ENCODE measurements around the gene ITGA11. TPM values are rescaled to one million over a fixed set of nuclear protein-coding genes. Genes with fewer than 3 reads are reported as not detected.

ITGA11 gene
- total RNA-seq, 1 donor from 2014 or later, result 0.53 TPM

DNA sequence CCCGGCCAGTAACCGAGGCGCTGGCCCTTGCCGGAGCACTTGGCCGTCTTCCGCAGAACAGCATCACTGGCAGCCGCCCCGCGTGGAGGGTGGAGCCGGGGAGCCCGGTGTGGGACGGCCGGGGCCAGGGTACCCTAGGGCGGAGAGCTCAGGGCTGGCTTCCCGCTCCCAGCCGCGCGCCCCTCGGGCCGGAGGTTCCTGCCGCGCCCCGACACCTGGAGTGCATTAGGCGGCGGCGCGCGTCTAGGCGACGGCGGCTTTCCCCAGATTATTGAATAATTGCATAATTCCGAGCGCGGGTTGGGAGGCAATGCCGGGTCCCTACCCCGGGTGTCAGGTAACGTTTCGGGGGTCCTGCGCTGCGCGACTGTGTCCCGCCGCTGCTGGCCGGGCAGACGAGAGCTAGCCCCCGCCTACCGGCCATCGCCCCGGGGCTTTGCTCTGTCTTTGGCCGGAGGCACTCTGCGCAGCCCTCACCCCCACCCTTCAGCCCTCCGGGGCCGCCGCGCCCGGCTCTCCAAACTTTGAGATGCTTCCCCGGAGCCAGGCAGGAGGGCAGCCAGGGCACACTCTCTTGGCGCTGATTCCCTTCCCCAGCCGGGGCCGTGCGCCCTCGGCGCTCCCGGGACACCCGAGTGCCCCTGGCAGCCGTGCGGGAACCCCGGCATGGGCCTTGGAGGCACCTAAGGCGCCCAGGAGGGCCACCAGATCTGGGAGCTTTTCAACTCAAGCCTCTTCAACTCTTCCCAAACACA lies 749 bp downstream of the ITGA11 start:
- FAIRE-seq (no peak), DNase-seq (ENCODE audit: low read depth) (no peak)
- TF ChIP-seq, protein P1, sequence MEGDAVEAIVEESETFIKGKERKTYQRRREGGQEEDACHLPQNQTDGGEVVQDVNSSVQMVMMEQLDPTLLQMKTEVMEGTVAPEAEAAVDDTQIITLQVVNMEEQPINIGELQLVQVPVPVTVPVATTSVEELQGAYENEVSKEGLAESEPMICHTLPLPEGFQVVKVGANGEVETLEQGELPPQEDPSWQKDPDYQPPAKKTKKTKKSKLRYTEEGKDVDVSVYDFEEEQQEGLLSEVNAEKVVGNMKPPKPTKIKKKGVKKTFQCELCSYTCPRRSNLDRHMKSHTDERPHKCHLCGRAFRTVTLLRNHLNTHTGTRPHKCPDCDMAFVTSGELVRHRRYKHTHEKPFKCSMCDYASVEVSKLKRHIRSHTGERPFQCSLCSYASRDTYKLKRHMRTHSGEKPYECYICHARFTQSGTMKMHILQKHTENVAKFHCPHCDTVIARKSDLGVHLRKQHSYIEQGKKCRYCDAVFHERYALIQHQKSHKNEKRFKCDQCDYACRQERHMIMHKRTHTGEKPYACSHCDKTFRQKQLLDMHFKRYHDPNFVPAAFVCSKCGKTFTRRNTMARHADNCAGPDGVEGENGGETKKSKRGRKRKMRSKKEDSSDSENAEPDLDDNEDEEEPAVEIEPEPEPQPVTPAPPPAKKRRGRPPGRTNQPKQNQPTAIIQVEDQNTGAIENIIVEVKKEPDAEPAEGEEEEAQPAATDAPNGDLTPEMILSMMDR (IDR thresholded peaks at IDR 0.05; ENCODE audit: insufficient read depth, low read length, severe bottlenecking), result no peak
- Histone ChIP-seq H3K27me3 (ENCODE audit: control insufficient read depth, insufficient read depth, low read length) (peaks cover 23% of the 10 kb centered on the region), H3K4me3 (ENCODE audit: low read depth, low read length) (no peak overlapping the region), H3K36me3 (ENCODE audit: control insufficient read depth, insufficient read depth, low read length) (no peaks in the 10 kb centered on the region)

DNA sequence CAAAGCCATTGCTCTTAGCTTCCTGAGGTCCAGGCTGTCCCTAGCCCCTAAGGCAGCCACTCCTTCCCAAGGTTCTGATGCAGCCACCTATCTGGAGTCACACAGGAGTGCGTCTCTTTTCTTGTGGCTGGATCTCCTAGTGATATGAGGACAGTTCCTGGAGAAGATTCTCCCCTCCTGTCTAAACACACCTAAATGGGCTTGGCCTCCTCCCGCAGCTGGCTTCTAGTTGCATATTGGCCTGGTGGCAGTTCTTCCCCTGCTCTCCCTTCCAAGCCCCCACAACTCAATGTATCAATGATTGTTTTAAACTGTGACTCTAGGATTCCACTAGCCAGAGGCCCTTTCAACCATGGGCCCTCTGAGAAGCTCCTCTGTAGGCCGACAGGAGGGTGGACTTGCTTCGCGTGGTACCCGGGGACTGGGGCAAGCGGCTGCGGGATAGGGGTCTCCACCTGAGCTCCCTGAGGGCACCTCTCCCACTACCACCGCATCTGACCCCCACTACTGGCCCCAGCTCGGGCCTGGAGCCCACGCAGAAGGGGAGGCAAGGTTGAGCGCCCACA lies 1.4 kb downstream of the ITGA11 start:
- FAIRE-seq (no peak), DNase-seq (ENCODE audit: low read depth) (no peak)
- TF ChIP-seq, protein P1 (IDR thresholded peaks at IDR 0.05; ENCODE audit: insufficient read depth, low read length, severe bottlenecking), result no peak
- H3K36me3 ChIP-seq (ENCODE audit: control insufficient read depth, insufficient read depth, low read length), result no peaks in the 10 kb centered on the region
- H3K27me3 ChIP-seq (ENCODE audit: control insufficient read depth, insufficient read depth, low read length), result peaks cover 23% of the 10 kb centered on the region
- no peak overlapping the region for H3K4me3 ChIP-seq (ENCODE audit: low read depth, low read length)

DNA sequence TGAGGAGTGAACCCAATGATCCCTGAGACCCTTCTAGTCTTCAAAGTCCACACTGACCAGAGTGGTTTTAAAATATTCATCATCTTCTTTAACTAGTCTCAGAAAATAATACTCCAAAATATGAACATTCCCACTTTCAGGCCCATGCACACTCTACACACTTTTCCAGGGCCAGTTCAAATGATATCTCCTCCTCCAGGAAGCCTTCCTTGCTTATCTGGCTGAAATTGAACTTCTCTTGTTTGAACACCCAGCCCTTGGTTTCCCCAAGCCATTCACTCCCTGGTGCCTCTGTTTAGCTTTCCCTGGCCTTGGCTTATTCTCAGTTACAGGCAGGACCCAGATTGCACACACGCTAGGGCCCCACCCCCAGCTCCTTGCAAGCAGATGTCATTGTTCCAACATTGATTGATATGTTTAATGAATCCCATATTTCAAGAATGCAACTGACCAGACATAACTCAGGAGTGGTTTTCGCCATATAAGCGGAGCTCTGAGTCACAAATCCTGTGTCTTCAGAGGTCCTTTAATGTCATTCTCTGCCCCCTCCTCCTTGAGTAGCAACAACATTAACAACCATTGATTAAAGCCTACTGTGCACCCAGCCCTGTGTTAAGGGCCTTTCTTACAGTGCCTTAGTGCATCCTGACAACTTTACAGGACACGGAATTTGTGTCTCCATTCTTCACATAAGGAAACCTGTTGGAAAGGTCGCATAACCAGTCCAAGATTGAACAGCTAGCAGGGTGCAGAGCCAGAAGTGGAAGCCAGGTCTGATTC lies 2.1 kb downstream of the ITGA11 start:
- Histone ChIP-seq H3K4me3 (ENCODE audit: low read depth, low read length) (no peak overlapping the region), H3K36me3 (ENCODE audit: control insufficient read depth, insufficient read depth, low read length) (no peaks in the 10 kb centered on the region), H3K27me3 (ENCODE audit: control insufficient read depth, insufficient read depth, low read length) (peaks cover 23% of the 10 kb centered on the region)
- DNase-seq (ENCODE audit: low read depth) (no peak), FAIRE-seq (no peak)
- TF ChIP-seq, protein P1 (IDR thresholded peaks at IDR 0.05; ENCODE audit: insufficient read depth, low read length, severe bottlenecking), result no peak

DNA sequence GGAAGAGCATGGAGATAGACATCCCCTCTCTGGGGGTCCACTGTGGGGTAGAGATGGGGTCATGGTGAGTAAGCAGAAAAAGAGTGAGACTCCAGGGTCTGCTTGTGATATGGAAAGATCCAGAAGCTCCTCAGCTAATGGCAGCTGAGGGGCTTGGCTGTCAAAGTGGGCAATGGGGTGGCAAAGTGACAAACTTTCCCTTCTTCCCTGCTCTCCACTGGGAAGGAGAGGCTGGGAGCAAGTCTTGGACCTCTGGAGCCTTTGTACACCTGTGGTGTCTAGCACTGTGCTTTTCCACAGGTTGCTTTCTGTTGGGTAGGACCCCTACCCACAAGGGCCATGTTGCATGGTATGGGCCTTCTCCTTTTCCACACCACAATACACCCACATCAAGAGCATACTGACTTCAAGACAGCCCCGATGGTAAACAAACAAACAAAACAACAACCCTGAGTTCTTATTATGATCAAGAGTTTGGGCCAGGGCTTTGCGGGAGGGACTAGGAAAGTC lies 3.5 kb downstream of the ITGA11 start:
- TF ChIP-seq, protein P1 (IDR thresholded peaks at IDR 0.05; ENCODE audit: insufficient read depth, low read length, severe bottlenecking), result no peak
- FAIRE-seq (peak; percentile 58), DNase-seq (ENCODE audit: low read depth) (no peak)
- Histone ChIP-seq H3K36me3 (ENCODE audit: control insufficient read depth, insufficient read depth, low read length) (no peaks in the 10 kb centered on the region), H3K27me3 (ENCODE audit: control insufficient read depth, insufficient read depth, low read length) (peaks cover 21% of the 10 kb centered on the region), H3K4me3 (ENCODE audit: low read depth, low read length) (no peak overlapping the region)

GRCh38 chr15:68427963-68428362 lies 4.0 kb downstream of the ITGA11 start:
- FAIRE-seq, result no peak
- H3K36me3 ChIP-seq (ENCODE audit: control insufficient read depth, insufficient read depth, low read length), result no peaks in the 10 kb centered on the region
- TF ChIP-seq, protein P1 (IDR thresholded peaks at IDR 0.05; ENCODE audit: insufficient read depth, low read length, severe bottlenecking), result no peak
- DNase-seq (ENCODE audit: low read depth), result no peak
- H3K27me3 ChIP-seq (ENCODE audit: control insufficient read depth, insufficient read depth, low read length), result peaks cover 19% of the 10 kb centered on the region
- H3K4me3 ChIP-seq (ENCODE audit: low read depth, low read length), result no peak overlapping the region
